Measurements from ENCODE around the gene RAD51B.

RAD51B gene

DNA sequence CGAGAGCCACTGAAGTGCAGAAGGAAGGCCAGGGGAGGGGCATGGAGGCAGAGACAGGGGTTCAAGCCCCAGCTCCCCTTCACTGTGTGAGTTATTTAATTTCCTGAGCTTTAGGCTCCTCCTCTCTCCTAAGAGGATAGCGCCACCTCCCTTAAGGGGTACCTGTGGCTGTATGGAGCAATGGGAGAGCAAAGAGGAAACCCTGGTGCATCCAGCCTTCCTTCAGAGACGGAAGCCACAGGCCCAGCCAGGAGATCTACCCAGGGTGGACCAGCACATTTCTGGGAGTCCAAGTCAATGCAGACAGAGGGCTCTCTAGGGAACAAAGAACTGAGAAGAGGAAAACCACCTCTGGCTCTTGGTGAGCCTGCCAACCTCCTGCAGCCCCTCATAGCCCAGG, 883.0 kb downstream of the RAD51B start:
- no peak for DNase-seq

DNA sequence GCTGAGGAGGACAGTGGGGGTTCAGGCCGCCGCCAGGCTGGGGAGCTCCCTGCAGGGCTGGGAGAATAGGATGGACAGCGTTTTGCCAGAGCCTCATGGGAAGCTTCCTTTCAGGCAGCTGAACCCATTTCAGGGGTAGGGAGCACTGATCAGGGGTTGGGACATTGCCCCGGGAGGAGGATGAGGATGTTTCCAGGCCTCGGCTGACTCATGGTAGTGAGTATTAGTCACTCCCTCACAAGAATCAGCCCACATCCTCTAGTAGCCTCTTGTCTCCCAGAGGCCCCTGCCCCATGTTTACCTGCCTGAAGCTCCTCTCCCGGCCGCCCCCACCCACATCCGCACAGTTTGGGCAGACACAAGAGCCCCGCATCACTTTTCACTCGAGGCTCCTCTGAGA, 883.5 kb downstream of the RAD51B start:
- DNase-seq, result peak; percentile 85

DNA sequence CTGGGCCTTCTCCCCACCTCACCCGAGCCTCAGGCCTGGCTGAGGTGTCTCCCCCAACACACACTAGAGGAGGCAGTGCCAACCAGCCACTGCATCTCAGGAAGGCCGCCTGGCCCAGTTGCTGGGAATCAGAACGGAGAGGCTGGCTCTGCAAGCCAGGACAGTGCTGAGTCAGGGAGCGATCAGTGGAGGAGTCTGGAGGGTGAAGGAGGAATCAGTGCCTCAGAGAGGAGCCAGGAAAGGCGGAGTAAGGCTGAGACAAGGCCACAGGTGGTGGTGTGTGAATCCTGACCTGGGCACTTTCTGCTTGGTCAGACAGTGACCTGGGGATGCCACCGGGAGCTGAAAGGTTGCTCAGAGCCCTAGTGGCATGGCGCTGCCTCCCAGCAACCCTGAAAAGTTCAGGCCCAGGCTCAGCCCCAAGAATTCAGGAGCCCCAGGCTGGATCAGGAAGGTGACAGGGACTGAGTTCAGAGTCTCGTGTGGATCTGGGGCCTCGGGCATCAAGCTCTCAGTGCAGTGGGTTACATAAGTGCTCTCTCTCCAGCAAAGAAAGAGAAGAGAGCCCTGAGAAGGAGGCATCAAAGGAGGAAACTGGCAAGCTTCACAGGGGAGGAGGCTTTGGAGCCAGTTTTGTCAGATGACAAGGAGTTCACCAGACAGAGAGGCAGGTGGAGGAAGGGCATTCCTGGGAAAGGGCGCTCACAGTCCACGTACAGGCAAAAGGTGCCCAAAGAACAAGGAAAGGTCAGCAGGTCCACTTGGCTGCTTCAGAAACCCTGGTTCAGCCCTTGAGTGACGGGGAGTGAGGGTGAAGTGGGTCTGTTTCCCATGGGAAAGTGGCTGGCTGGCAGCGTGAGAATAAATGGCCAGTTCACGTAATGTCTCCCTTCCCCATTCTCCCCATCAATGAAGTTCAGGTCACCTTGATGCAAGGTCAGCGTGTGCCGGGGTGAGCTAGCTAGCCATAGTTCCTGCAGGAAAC, 885.4 kb downstream of the RAD51B start:
- DNase-seq, result no peak

DNA sequence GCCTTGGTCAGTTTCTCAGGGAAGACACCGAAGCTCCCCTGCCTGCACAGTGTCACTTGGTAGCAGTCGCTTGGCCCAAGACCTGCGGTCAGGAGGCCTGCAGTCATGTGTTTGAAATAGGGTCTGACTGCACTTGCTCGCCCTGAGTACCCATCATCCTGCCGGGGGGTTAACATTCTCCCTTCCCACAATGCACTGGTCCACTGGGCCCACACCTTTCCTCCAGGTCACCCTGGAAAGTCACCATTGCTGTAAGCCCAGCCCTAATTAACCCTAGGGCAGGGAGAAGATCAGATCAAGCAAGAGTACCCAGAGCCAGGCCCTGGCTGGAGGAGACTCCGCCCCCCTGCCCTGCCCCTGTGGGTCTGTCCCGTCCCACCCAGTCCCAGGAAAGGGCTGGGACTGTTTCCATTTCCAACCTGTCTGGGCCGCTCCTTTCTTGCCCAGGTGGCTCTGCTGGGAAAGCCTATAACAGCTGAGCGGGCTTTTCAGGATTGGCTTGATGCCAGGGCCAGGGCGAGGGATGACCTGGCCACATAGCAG, 886.2 kb downstream of the RAD51B start:
- no peak for DNase-seq

DNA sequence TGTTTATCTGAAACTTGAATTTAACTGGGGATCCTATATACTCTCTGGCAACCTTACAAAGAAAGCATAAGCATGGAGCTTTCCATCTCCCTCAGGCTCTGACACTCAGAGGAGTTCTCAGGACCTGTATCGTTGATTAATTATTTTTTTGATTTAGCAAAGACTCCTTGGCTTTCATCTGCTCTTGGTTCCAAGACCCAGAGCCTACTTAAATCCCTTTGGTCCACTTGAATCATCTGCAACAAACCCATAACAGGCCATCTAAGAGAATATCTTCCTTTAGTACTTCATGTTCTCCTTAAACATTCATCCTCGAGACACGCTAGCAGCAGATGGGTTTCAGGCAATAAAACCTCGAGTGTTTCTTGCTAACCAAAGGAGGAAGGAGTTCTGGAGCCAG, 887.9 kb downstream of the RAD51B start:
- DNase-seq, result no peak

DNA sequence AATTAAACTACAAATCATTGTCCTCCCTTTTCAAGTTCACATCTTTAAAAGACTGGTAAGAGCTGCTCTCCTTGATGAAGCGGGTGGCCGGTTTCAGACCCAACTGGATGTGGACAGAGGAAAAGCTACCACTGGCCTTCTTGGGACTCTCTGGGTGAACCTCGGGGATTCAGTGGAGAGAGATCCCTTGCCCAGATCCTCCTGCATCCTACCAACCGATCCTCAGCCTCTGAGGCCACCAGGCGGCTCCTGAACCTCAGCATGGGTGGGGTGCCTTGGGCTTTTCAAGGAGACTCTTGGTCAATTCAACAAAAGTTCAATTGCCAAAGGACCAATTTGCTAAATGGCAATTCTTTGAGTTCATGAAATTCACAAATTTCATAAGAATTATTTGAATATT, 888.8 kb downstream of the RAD51B start:
- DNase-seq, result no peak

DNA sequence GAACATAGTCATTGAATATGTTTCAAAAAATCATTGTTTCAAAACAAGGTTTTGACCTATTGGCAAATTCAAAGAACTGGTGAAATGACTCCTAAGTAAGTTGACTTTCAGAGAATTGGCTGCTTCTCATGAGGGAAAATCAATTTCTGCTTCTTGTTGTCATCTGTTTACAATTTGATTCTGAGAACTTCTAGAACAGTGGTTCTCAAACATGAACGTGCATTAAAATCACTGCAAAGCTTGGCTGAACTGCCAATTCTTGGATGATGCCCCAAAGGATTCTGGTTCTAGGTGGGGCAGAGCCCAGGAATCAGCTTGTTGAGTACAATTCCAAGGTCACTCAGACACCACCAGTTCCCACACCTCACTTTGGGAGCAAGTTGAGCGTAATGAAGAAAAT, 889.4 kb downstream of the RAD51B start:
- no peak for DNase-seq

DNA sequence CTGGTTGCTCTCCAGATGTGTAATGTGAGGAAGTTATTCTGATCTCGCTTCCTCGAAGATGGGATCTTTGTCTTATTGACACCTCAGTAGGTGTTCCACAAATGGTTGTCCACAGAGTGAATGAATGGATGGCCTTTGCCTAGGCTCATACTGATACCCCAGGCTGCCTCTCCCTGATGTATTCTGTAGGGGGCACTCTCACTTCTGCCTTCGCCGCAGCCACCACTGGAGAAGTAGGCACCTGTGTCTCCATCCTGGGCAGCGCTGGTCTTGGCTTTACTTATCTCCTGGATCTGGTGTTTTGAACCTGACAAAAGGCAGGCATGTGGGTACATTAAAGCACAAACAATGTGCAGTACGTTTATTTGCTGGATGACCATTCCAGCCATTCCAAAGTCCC, 891.2 kb downstream of the RAD51B start:
- no peak for DNase-seq

DNA sequence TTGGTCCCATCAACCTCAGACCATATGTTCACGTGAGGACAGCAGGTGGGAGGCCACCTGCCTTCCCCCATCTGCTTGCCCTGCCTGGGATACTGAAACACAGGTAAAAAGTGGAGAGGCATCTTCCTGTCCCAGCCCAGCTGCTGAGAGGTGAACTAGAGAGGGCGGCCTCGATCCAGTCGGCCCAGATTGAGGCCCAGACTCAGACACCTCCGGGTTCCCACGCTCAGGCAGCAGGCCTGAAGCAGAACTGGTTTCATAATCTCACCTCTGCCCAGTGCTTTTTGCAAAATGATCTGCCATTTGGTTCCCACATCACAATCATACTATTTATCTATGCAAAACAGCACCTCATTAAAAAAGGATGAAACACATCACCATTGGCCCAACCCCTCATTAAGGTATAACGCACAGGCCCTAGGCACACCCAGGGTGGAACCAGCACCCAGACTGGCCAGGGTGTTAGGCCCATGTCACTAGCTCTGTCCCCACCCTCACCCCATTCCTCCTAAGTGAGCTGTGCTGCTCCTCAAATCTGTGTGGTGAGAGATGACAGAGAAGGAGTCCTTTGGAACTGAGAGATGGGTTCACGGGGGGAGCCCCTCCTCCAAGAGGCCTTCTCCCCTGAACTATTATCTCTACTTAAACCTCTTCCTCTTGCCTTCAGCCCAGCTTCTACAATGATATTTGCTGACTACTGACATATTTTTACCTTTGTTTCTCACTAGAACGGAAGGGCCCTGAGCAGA, 892.2 kb downstream of the RAD51B start:
- DNase-seq, result no peak

DNA sequence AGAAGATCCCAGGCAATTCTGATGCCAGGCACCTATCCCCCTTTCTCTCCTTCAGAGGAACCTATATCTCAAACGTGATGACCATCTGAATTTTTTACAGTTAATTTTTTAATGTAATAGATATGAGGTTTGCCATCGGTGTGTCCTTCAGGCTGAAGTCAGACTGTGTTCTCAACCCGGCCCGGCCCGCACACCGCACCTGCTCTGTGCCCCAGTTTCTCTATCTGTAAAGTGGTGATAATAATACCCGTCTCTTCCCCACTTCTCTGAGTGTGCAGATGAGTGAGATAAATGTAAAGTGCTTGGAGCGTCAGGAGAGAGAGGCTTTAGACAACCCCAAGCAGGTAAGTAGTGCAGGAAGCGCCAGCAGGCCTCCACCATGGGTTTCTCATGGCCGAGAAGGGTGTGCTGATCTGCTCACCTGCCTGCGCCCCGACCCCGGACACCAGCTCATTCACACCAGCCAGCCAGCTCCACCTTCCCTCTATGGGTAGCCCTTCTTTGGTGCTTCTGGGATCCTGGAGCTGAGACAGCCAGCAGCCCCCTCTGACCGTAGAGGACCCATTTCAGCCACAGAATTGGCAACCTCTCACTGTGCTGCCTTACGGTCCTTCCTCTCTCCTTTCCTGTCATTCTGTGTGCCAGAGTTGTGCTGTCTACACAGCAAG, 893.3 kb downstream of the RAD51B start:
- no peak for DNase-seq

DNA sequence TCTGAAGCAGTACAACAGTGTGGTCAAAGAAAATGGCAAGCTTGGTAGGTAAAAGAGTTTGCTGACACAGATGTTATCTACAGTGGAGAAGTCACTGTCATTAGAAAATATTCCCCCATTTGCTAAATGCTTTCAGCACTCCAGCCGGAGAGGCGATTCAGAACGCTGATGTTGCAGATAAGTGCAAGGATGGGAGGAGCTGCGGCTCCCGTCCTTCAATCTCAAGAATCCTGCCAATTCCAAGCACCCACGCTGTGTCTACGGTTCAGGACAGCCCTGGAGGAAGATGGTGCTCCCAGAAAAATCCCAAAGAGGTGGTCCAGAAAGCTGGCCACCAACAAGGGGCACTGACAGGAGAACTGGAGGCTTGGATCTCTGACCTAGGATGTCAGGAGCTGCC, 894.2 kb downstream of the RAD51B start:
- DNase-seq, result no peak

DNA sequence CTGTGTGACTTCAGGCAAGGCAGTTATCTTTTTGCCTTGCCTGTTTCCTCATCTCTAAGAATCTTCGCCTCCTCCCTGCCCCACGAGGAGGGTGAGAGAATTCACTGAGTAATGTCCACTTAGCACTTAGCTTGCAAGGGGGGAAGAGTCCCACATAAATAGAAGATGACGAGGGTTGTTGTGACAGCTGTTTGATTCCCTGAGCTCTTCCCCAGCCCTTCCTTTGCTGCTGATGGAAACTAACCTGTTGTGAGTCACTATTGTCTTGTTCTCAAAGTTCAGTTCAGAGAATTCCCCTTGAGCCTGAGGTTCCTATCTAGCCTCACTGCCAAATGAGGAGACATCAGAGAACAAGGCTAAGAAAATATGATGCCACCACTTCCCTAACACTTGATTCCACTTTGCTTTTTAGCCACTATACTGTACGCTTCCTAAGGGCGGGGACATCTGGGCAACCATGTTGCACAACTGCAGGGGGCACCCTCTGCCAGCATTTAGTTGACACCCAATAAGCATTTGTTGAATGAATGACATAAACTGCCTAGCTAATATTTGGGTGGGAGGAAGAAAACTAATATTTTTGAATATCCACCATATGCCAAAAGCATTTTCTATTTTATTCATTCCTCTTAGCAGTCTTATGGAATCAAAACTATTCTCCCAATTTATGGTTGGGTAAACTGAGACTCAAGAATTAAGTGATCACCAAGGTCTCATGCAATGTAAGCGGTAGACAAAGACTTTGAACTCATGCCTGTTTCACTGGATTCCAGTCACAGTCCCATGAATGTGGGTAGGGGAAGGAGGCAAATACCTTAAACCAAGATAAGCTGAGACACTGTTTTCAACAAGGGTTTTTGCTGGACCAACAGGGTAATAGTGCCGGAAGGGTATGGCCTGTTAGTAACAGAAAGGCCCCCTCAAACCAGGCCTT, 895.7 kb downstream of the RAD51B start:
- peak; percentile 63 for DNase-seq

DNA sequence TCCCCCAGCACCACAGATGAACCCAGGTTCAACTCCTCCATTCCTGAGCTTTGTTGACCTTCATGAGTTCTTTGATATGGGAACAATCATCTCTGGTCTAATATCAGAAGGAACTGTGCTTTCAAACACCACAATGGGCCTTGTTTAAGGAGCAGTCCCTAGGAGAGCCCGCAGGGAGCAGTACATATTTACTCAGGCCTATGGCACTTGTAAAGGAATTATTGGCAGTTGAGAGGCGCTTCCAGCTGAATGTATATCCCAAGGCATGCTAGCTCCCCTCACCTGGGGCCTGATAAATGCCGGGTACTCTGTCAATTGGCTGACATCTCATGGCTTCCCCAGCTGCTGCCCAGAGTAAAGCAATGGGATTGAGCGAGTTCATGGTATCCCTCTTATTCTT, 897.1 kb downstream of the RAD51B start:
- no peak for DNase-seq

DNA sequence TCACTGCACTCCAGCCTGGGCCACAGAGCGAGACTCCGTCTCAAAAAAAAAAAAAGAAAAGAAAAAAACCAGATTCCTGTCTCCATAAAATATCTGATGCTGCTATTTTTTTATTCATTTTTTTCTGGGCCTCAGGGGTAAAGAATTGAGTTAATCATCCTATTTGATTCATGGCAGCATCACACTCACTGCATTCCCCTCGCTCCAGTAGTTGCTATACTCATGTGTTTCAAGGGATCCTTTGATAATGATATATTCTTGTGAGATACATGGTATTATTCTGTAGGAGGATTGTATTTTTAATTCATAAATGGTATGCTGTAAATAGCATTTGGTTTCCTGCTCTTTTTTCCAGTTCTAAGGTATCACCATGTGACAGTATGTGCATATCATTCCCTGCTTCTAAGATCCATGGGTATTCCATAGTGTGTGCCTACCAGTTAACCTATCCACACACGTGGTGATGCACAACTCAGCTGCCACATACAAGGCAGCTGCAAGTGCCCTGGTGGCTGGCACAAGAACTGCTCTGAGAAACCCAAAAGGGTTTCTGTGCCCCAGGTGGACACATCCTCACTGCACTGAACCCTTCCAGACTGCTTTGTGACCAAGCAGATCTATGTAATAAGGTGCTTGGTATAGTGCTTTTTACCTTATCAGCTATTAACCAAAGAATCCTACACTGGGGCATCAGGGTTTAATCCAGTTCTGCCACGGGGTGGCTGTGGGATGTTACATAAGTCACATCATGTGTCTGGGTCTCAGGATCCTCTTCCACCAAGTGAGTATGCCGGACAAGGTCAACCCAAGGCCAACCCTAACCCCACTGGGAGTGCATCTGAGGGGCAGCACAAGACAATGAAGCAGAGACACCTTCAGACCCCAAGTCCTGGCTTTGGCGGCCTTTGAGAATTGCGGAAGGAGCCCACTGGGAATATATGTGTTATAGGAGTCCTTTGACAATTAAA, 898.7 kb downstream of the RAD51B start:
- peak; percentile 40 for DNase-seq

DNA sequence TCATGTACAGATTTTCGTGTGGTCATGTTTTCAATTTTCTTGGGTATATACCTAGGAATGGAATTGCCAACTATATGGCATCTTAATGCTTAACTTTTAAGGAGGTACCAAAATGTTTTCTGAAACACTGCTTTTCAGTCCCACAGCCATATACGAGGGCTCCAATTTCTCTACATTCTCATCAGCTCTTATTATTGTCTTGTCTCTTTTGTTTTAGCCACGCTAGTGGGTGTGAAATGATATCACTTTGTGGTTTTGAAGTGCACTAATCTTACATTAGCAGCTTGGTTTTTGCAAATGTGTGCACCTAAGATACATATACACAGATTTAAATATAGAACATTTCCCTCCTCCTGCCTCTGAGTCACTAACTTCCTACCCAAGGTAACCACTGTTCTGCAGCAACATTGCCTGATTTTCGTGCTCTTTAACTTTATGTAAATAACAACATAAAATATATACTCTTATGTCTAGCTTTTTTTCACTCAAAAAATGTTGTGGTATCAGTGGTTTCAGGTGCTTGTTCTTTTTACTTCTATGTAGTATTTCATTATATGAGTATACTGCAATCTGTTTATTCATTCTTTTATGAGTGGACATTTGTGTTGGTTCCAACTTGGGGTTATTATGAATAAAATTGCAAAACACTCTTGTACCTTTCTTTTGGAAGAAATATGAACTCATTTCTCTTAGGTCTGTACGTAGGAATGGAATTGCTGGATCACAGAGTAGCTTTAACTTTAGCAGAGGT, 900.2 kb downstream of the RAD51B start:
- DNase-seq, result no peak

DNA sequence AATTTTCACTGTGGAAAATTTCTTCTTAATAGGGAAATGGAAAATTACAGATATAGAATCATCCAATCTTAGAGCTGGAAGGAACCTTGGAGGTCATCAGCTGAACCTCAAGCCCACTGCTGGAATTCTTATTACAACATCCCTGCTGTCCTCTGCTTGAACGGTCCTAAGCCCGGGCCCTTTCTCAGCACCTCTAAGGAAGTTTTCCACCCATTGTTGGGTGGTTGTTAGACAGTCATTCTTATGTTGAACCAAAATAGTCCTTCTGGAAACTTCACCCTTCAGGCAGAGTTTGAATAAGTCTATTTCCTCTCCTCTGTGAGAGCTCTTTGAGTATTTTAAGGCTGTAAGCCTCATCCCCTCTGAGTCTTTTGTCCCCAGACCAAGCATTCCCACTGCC, 902.6 kb downstream of the RAD51B start:
- no peak for DNase-seq

DNA sequence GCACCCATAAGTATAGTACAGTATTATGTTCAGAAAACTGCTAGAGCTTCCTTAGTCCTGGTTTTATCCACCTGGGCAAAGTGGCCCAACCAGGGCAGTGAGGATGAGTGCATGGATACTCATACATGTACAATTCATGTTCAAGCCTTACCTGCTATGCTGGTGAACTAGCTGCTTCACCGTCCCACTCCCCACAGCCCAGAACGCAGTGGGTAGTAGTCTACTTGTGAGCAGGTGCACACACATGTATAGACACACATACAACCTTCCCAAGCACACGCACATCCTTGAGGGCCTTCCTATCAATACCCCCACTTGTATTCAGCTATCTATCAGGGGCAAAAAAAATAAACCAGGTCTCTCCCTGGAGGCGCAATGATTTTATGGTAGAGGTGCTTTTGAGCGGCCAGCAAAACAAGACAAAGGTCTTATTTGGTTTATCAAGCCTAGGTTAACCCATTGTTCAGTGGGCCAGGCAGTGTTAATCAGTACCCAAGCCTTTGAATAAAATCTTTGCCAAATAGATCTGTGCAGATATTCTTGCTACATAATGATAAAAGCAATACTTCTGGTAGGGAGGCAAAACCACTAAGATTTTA, 903.5 kb downstream of the RAD51B start:
- no peak for DNase-seq

DNA sequence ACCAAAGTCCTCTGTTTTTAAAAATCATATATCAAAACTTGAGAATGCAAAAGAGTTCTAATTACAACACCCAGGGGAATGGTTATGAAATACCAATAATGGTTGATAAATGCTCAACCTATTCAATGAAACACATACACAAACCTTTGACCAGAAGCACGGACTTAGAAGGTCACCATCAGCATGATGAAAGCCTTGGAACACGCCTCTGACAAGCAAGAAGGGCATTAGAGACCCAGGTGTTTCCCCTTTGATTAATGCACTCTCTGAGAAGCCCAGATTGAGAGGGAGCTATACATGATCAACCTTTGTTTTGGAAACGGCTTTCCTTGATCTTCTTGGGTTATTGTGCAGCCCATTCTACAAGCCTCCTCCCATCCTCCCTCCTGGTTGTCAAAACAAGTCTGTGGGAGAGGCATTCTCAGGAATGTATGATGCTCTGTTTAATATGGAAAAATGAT, 904.3 kb downstream of the RAD51B start:
- no peak for DNase-seq

DNA sequence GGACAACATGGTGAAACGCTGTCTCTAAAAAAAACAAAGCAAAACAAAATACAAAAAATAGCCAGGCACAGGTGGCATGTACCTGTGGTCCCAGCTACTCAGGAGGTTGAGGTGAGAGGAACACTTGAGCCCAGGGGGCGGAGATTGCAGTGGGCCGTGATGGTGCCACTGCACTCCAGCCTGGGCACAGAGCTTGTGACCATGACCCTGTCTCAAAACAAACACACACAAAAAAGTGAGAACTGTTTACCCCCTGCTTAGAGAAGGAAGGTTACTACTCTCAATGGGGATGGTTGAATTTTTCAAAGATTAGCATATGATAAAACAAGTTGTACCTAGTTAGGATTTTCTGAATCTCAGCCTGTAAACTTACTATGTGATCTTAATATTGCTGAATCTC, 905.3 kb downstream of the RAD51B start:
- no peak for DNase-seq
